ENCODE results near the gene PNPLA1.

- TF ChIP-seq CTCF (conservative IDR thresholded peaks at IDR 0.05) (no peak), ZFX (IDR thresholded peaks at IDR 0.05) (no peak)
These were observed 34.6 kb upstream of the PNPLA1 start for GRCh38 chr6:36235309-36235708.

All from C4-2B (cell line).